MM.1S (cell line): ENCODE measurements around the gene AP4S1.
"Not testable (repeated sequence)": the region's sequence is repeated elsewhere in the genome, so short reads cannot be mapped to it uniquely, and the experiment has no call there.

Experiments used
- DNase-seq: peaks from one replicate; pipeline ENCODE4 v3.0.0-alpha.2; 2015
- H2AFZ ChIP-seq: fragments of 300-600 bp; sonication (generic); 2 replicates; pipeline ENCODE4 v1.6.0; 2016; ENCODE audit warnings: antibody characterized with exemption, low read length
- H3F3A ChIP-seq: fragments of 300-600 bp; sonication (generic); 2 replicates; pipeline ENCODE4 v1.6.1; 2016; ENCODE audit warnings: mild to moderate bottlenecking, antibody characterized with exemption, low read length, moderate library complexity, mixed read lengths; ENCODE audit not compliant: insufficient read depth
- H3K27ac ChIP-seq: fragments of 300-600 bp; sonication (generic); 2 replicates; pipeline ENCODE4 v1.5.1; 2016; ENCODE audit warnings: mild to moderate bottlenecking, low read length
- H3K27me3 ChIP-seq: fragments of 300-600 bp; sonication (generic); replicated peaks from 2 replicates; pipeline ENCODE4 v1.6.0; 2016; ENCODE audit warnings: low read length; ENCODE audit not compliant: insufficient read depth
- H3K36me3 ChIP-seq: fragments of 300-600 bp; sonication (generic); replicated peaks from 2 replicates; pipeline ENCODE4 v1.6.1; 2016; ENCODE audit warnings: mild to moderate bottlenecking, low read length, mixed read lengths; ENCODE audit not compliant: insufficient read depth
- H3K4me1 ChIP-seq: fragments of 300-600 bp; sonication (generic); 2 replicates; pipeline ENCODE4 v1.6.1; 2016; ENCODE audit warnings: low read length, mixed read lengths
- H3K4me2 ChIP-seq: fragments of 300-600 bp; sonication (generic); 2 replicates; pipeline ENCODE4 v1.6.0; 2016; ENCODE audit warnings: low read depth, low read length
- H3K4me3 ChIP-seq: fragments of 300-600 bp; sonication (generic); 2 replicates; pipeline ENCODE4 v1.5.1; 2016; ENCODE audit warnings: low read length, mixed read lengths
- H3K79me2 ChIP-seq: fragments of 300-600 bp; sonication (generic); 2 replicates; pipeline ENCODE4 v1.6.1; 2016; ENCODE audit warnings: mixed run types, low read length, mixed read lengths
- H3K9ac ChIP-seq: fragments of 300-600 bp; sonication (generic); 2 replicates; pipeline ENCODE4 v1.6.1; 2016; ENCODE audit warnings: low read length, mixed read lengths
- H3K9me2 ChIP-seq: fragments of 300-600 bp; sonication (generic); replicated peaks from 2 replicates; pipeline ENCODE4 v1.6.1; 2016; ENCODE audit warnings: mild to moderate bottlenecking, low read length, mixed read lengths; ENCODE audit not compliant: insufficient read depth
- H3K9me3 ChIP-seq: fragments of 300-600 bp; sonication (generic); replicated peaks from 2 replicates; pipeline ENCODE4 v1.6.1; 2016; ENCODE audit warnings: mild to moderate bottlenecking, low read length, mixed read lengths; ENCODE audit not compliant: insufficient read depth
- H4K20me1 ChIP-seq: fragments of 300-600 bp; sonication (generic); 2 replicates; pipeline ENCODE4 v1.6.1; 2016; ENCODE audit warnings: mild to moderate bottlenecking, low read length, moderate library complexity, mixed read lengths; ENCODE audit not compliant: insufficient read depth
- CTCF ChIP-seq: fragments of 300-600 bp; sonication (generic); IDR thresholded peaks from 2 replicates; pipeline ENCODE4 v1.5.1; 2016; ENCODE audit warnings: antibody characterized with exemption, low read length, mixed read lengths
- EZH2 ChIP-seq: fragments of 300-600 bp; sonication (generic); optimal IDR thresholded peaks from 2 replicates; pipeline ENCODE3; 2017; ENCODE audit warnings: low read depth, mild to moderate bottlenecking, antibody characterized with exemption, low read length, mixed read lengths
- EZH2phosphoT487 ChIP-seq: fragments of 300-600 bp; sonication (generic); IDR thresholded peaks from 2 replicates; pipeline ENCODE4 v1.6.1; 2018; ENCODE audit warnings: antibody characterized with exemption, low read length

Gene AP4S1

GRCh38 chr14:31059152-31059924 is 33.9 kb downstream of the AP4S1 start:
- Histone ChIP-seq H3K4me1 (no peaks in the 10 kb centered on the region), H3K27ac (no peak overlapping the region), H3F3A (no peaks in the 10 kb centered on the region), H2AFZ (no peak overlapping the region), H3K4me3 (no peak overlapping the region), H3K27me3 (no peaks in the 10 kb centered on the region), H3K36me3 (no peaks in the 10 kb centered on the region), H3K9me3 (no peaks in the 10 kb centered on the region), H3K4me2 (no peak overlapping the region), H3K79me2 (no peaks in the 10 kb centered on the region), H3K9ac (no peak overlapping the region), H3K9me2 (no peaks in the 10 kb centered on the region), H4K20me1 (no peaks in the 10 kb centered on the region)
- DNase-seq, result no peak
- no peak for TF ChIP-seq EZH2
- TF ChIP-seq EZH2phosphoT487, result no peak
- no peak for TF ChIP-seq CTCF

- H3K27me3 ChIP-seq, result no peaks in the 10 kb centered on the region
- no peaks in the 10 kb centered on the region for H3K79me2 ChIP-seq
- no peak overlapping the region for H3K27ac ChIP-seq
- H2AFZ ChIP-seq, result no peak overlapping the region
- H3F3A ChIP-seq, result no peaks in the 10 kb centered on the region
- no peaks in the 10 kb centered on the region for H4K20me1 ChIP-seq
- DNase-seq, result no peak
- H3K4me2 ChIP-seq, result no peak overlapping the region
- no peaks in the 10 kb centered on the region for H3K9me3 ChIP-seq
- TF ChIP-seq EZH2 (no peak), CTCF (no peak), EZH2phosphoT487 (no peak)
- H3K9ac ChIP-seq, result no peak overlapping the region
- no peak overlapping the region for H3K4me3 ChIP-seq
- no peaks in the 10 kb centered on the region for H3K4me1 ChIP-seq
- no peaks in the 10 kb centered on the region for H3K9me2 ChIP-seq
- no peaks in the 10 kb centered on the region for H3K36me3 ChIP-seq
These were observed 34.9 kb downstream of the AP4S1 start for GRCh38 chr14:31060253-31060875.

- H4K20me1 ChIP-seq, H3K36me3 ChIP-seq, H3K27me3 ChIP-seq, H3K9ac ChIP-seq, H3K4me3 ChIP-seq, H3K27ac ChIP-seq, H3K4me1 ChIP-seq, H3K79me2 ChIP-seq, H2AFZ ChIP-seq, H3F3A ChIP-seq, H3K9me3 ChIP-seq, DNase-seq, H3K9me2 ChIP-seq, H3K4me2 ChIP-seq: not testable (repeated sequence)
These were observed 37.5 kb downstream of the AP4S1 start for GRCh38 chr14:31062908-31063307.

GRCh38 chr14:31068235-31068634 is 42.8 kb downstream of the AP4S1 start:
- H3K79me2 ChIP-seq, result no peaks in the 10 kb centered on the region
- H4K20me1 ChIP-seq, result no peaks in the 10 kb centered on the region
- H3K9me2 ChIP-seq, result no peaks in the 10 kb centered on the region
- H3F3A ChIP-seq, result no peaks in the 10 kb centered on the region
- H3K4me1 ChIP-seq, result no peaks in the 10 kb centered on the region
- TF ChIP-seq CTCF, result no peak
- no peak for TF ChIP-seq EZH2
- no peak for TF ChIP-seq EZH2phosphoT487
- no peak overlapping the region for H3K4me3 ChIP-seq
- H3K9me3 ChIP-seq, result no peaks in the 10 kb centered on the region
- H3K9ac ChIP-seq, result no peak overlapping the region
- H2AFZ ChIP-seq, result no peak overlapping the region
- H3K4me2 ChIP-seq, result no peak overlapping the region
- H3K27me3 ChIP-seq, result no peaks in the 10 kb centered on the region
- no peaks in the 10 kb centered on the region for H3K36me3 ChIP-seq
- DNase-seq, result no peak
- H3K27ac ChIP-seq, result no peak overlapping the region
